Eye (tissue), 1 donor: ENCODE data around the gene MPPED2.

ENCODE experiments used
- DNase-seq: peaks from one replicate; pipeline ENCODE4 v3.0.0-alpha.2; 2015

Gene MPPED2

DNA sequence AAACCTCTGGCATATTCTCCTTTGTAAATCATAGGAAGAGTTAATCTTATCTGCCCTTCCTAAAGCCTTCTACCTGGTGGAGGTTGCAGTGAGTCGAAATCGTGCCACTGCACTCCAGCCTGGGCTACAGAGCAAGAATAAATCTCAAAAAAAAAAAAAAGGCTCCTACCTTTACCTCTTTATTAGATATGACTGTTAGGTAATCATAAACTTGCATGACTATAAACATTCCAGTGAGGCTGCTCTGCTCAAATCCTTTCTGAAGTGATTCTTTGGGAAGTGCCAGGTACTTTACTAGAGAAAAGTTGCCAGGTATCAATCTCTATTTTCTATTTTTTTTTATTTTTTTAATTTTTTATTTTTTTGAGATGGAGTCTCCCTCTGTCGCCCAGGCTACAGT, 59.6 kb downstream of the MPPED2 start:
- DNase-seq = no peak

DNA sequence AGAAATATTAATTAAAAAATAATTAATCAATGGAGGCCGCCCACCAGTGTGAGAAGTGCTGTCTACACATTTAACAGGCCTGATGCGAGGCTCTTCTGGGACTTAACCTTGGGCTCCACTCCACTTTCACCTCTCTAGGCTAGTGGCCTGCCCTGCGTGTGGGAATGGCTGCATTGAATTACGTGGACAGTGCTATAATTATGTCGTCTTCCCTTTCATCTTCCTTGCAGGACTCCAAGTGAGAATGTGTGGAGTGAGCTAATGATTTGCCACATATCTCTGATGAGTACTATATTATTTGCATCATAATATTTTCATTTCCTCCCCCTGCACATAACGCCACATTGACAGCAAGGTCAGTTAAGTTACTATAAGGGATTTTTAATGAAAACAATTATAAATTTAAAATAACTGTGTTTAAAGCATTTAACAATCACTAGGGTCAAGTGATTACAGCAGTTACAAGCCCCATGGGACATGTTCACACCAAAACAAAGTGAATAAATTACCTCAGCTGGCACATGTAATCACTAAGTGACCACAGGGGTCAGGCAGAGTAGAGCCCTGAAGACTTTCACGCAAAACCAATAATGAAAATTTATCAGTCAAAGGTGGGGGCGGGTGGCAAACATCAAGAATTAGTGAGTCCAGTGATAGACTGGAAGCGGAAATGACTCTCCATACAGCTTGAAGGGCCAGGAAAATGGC, 63.5 kb downstream of the MPPED2 start:
- DNase-seq = no peak

DNA sequence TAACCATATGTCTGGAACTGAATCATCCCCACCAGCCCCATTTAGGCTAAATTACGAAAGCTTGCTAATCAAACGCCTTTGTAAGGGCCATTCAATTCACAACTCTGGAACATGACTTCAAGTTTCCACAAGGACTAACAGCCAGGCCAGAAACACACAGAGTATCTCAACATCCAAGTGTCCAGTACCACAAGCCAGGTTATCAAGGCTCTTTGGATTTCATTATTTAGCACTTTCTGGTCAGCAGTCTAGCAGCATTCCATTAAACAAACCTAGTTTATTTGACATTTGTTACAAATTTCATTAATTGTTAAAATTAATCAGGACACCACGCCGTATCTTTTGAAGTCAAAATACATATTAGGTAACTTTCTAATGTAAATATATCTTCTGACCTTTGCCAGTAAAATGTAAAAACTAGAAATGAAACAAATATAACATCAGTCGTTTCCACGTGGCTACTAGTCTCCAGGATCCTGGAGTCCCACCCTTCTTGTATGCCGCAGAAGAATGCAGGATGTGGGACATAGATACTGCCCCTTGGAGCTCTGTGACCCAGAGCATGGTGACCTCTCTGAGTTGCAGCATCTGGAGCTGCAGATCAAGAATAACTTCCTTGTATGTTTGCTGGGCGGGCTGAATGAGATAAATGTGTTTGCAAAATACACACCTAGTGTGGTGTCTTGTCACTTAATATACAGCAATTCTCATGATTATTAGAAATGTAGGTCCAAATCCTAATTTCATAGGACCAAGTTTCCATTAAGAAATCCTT, 64.7 kb downstream of the MPPED2 start:
- no peak for DNase-seq

DNA sequence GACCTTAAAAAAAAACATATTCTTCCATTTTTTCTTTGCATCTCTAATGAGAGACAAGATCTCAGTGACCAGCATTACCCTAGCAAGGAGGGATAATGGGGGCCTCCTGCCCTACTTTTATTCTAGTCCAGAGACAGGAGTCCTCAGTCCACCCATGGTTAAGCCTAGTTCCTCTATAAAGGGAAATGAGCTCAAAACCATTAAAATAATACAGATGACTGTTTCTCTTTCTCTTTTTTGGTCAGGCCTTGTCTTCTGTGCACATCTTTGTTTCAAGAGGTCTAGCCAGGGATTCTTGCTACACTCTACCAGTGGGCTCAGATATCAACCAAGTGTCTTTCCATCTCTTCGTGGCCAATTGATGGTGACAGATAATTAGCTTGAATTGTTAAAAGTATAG, 73.1 kb downstream of the MPPED2 start:
- DNase-seq = no peak

DNA sequence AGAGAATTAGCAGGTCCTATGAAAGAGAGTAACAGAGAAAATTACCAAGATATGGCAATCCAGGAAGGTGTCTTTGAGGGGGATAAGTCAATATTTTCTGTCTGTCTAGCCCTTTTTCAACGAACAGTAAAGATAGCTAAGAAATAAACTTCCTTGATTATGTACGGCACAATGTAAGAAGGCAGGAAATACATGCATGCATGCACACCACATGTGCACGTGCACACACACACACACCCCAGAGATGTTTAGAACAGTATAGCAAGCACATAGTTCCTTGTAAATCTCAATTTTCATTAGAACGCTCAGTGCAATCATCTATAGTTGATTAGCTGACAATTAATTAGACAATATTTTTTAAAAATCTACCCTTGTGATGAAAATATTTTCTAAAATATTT, 74.7 kb downstream of the MPPED2 start:
- no peak for DNase-seq

DNA sequence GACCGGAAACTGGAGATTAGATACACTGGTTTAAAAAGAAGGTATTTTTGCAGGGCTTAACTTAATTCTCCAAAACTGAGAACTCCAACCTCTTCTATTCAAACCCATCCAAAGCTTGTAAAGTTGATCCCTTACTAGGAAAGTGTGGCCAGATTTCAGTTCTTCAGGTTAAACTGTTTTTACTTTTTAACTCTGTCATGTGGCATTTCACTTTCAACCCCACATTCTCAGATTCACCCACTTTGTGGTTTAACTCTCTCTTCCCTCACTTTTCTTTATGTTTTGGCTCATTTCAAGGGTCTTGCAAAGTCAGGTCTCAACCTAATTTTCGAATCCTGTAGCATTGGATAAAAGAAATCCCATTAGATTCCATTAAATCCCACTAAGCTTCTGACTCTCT, 75.4 kb downstream of the MPPED2 start:
- DNase-seq = no peak

DNA sequence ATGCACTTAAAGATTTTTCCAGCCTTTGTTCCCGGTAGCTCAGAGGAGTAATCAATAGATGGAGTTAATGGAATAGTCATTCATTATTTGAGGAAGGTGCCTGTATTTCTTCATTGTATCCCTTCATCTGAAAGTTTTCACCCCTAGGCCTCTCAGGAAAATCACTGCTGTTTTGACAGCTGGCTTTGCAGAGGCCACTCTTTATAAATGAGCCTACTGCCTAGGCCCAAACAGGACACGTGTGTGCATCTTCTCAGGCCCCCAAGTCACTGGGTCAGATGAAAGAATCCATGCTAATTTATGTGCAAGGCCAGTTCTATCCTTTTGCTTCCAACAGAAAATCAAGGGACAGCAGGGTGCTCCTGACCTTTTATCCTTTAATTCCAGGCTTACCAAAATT, 76.8 kb downstream of the MPPED2 start:
- peak; percentile 50 for DNase-seq

DNA sequence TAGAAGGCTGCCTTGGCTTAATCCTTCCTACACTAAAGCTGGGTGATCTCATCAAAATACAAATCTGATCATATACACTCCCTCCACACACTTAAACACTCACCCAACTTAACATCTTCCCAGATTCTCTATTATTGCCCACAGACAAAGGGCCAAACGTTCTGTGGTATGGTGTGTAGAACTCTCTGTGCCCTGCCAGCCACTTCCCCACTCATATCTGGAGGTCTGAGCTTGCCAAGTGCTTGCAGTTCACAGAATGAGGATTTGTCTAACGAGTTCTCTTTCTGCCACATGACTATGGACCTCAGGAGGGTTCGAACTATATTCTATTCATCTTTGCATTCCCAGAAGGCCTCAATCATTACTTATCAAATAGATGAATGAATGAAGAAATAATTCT, 77.6 kb downstream of the MPPED2 start:
- DNase-seq = no peak

DNA sequence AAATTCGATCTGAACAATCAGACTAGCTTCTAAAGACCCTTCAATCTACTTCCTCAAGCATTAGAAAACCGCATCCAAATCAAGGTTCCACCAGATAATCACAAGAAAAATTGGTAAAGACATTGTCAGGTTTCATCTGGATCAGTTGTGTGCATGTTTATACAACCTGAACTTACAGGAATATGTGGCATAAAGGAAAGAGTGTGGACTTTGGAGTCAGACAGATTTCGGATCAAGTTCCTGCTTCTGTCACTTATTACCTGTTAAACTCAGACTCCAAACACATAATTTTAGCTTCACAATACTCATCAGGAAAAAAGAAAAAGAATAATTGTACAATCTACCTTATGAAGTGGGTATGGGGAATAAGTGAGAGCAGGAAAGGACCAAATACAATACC, 80.5 kb downstream of the MPPED2 start:
- DNase-seq = no peak

DNA sequence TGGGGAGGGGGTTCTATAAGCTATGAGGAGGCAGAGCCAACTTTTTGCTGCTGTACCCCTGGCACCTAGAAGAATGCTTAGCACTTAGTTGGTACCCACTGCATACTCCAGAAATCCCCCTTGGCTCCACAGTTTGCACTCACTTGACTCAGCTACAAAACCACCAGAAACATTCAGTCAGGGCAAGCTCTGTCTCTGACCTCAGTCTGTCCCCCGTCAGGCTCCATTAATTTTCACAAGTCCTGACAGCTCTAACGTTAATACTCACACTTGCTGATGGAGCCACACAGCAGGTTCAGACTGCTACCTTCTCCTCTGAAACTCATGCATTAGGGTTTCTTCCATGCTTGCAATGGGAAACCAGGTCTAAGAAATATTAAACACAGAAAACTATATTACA, 81.7 kb downstream of the MPPED2 start:
- peak; percentile 53 for DNase-seq

DNA sequence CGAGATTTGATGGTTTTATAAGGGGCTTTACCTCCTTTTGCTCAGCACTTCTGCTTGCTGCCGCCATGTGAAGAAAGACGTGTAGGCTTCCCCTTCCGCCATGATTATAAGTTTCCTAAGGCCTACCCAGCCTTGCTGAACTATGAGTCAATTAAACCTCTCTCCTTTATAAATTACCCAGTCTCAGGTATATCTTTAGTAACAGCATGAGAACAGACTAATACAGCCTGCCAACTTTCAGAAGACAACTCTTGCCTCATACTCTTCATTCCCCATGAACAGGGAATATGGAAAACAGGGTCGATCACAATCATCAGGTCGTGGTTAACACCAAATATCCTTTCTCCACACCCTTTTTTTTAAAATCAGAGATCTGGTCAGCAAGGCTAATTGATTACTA, 83.0 kb downstream of the MPPED2 start:
- no peak for DNase-seq

DNA sequence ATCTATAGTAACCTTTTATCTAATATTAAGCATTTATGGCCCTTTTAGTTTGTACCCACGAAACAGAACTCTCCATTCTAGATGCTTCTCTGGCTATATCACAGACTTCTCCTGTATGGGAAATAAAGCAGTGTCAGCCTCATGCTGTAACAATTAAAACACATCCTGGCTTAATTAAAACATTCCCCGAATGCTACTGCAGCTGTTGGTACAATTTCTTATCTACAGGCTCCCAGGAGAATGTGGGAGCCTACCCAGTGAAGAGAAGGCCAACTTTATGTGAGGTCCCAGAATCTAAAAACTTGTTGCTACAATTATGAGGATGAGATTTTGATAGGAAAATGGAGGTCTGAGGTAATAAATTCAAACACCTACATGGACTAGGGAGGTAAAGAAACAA, 83.8 kb downstream of the MPPED2 start:
- no peak for DNase-seq

DNA sequence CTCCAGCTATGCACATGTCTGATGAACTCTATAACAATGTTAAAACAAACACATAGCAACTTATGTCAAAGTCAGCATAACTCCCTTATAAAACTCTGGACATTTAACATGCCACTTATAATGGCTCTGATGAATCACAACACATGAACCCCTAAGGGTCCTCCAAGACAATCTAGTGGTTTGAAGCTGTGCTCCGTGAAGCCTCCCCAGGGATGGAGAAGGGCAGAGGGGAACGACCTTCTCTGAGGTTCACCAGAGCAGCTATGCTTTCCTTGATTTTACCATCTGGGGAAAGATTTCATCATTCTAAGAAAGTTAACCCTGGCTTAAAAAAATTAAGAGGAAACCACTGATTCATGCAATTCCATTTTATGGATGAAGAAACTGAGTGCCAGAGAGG, 84.4 kb downstream of the MPPED2 start:
- no peak for DNase-seq

DNA sequence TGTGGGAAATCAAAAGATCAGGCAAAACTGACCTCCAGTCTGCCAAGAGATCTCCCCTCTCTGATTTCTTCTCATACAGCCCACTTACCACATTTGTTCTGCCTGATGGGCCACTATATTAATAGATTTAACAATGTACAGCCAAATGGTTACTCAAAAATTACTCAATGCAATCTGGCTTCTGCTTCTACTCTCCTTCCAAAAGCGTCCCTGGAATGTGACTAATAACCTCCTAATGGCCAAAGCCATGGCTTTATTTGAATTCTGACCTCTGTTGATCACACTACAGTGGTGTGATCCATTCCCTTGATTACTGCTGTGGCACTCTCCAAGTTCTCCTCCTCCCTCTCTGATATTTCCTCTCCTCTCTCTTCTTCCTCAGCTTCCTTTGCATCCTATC, 86.2 kb downstream of the MPPED2 start:
- no peak for DNase-seq

DNA sequence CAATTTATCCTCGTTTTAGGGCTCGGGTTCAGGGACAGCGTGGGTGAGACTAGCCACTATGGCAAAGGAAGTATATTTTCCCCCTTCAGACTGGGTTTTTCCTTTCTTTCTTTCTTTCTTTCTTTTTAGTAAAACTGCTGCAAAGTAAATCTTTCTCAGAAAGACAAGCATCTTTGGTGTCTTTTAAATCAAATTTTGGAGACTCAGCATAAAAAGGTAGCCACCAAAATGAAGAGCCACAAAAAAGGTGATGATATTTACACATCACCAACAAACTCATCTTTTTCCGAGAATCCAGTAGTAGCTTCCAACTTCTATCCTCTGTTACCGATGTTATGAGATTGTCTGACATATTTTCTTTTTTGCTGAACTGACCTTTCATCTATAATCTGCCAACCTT, 88.6 kb downstream of the MPPED2 start:
- DNase-seq = no peak

DNA sequence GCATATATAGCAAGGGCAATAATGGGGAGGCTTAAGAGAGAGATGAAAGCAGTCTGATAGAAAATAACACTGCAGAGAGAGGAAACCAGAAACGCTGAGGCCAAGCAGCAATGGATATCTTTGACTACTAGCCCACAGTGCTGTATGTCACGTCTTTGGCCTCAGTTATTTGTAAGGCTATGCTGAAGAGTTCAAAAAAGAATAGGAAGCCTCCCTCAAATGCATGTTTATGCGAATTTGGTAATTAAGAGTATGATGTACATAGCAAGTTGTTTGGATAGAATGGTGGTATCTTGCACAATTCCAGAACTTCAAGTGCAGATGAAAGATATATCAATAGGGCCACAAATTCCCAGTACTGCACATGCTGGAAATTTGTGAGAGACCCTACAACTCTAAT, 89.2 kb downstream of the MPPED2 start:
- no peak for DNase-seq

DNA sequence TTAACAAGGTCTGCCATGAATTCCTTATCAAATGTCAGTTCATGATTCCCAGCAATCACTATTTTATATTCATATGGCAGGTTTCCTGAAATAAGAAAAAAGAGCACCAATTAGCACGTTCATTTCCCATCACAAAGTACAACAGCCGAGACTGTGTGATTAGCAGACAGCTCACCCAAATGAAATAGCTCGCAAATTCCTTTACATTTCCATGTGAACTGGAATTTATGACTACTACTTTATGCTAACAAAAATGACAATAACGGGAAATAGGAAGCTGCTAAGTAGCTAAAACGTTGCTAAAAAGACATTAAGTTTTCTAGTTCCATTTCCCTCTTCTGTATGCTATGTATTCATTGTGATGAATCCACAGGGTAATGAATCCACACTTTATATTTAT, 90.7 kb downstream of the MPPED2 start:
- DNase-seq = no peak

DNA sequence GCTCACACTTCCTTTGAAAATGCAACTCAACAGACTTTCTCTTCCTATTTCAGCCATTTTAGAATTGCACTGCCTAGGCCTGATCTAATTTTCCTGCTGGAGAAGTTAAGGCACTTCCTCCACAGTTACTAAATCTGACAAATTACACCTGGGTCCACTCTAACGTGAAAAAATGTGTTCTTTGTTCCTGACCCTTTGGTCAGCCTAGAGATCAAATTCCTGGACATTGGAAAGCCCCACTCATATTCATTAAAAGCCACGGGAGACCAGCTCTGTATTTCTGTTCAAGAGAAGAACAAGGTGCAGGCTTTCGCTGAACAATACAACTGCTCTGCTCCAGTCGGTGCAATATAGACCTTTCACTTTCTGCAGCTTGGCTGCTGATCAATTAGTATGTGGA, 96.6 kb downstream of the MPPED2 start:
- no peak for DNase-seq

DNA sequence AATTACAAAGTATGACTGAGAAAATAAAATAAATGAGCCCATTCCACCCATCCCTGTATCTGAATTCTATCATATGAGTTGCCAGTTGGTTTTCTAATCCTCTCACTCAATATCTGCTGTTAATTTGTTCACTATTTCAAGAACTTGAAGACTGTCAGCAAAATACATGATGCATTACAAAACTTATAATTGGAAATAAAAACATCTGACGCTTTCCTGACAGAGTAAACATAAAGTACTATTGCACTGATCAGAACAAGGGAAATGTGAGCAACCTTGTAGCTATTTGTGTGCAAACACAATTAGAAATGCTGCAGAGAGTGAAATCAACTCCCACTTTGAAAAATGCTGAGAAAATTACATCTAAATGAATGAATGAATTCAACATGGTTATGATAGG, 97.1 kb downstream of the MPPED2 start:
- no peak for DNase-seq

DNA sequence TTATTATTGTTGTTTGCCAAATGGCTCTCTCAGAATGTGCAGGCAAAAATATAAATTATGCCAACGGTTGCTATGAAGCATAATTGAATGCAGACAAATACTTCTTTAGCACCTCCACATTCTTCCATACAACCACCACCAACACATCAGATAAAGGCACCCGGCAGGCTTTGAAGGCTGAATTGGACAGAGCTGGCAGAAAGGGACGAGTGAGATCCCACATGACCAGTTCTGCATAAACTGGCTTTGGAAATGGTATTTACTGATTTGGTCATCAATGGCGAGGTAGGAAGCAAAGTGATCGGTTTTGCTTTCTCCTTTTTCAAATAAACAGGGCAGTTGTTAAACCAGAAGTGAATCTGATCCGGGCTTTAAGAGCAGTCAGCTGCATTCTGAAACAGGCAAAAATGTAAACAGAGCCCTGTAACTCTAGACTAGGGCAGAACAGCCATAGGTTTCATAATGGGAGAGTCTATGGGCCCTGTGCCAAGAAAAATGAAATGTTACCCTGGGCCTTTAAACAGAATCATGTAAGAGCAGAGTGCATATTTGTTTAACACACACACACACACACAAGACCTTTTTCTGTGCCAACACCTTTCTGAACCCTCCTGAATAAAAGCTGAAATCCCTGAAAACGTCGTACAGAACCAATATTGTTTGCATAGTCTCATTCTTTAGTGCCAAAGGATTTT, 97.7 kb downstream of the MPPED2 start:
- peak; percentile 84 for DNase-seq

DNA sequence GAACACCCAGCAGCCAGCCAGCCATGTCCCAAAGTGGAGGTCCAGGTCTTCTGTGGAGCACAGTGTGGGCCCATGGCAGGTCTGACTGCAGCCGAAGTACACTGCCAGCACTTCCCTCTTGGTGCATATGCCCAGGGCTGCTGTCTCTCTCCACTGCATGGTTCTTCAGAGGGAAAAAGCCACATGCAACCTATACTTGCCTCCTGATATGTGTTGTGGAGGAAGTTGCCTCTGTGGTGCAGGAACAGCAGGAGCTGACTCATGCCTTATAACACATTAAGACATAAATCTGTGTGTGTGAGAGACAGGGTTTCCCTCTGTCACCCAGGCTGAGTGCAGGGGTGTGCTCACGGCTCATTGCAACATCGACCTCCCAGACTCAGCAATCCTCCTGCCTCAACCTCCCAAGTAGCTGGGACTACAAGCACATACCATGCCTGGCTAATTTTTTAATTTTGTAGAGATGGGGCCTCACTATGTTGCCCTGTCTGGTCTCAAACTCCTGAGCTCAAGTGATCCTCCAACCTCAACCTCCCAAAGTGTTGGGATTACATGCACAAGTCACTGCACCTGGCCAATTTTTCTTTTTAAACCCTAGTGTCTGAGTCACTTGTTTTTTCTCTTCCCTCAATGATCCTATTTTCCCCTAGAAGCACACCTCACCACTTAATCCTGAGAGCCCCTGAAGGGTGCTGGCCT, 98.8 kb downstream of the MPPED2 start:
- DNase-seq = no peak

DNA sequence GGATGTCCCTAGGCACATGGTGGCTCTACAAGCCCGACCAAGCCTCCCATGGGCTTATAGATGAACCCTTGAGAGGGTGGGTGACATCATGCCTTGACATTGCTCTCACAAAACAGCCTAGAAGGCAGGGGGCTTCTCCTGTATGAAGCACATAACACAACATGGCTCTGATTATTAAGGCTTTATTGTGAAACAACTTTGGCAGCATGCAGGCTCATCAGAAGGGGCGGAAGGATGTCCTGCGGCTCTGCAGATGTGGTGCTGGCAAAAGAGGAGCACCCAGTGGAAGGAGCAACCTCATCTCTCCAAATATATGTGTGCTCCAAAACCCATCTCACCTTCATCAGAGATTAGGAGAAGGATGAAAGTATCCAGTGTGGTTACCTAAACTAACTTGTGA, 100.4 kb downstream of the MPPED2 start:
- no peak for DNase-seq

DNA sequence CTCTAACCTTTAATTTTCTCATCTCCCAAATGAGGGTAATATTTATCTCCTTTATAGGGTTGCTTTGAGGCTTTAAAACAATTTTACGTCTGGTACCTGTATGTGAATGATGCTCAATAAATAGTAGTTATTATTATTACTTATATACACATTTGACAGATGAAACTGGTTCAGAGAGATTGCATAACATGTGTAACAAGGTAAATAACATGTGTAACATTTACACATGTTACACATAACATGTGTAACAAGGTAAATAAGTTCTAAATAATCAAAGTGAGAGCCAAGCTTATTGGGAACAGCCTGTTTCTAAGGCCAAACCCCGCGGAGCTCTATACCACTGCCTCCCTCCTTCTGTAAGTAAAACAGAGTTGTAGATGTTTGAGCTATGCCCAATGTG, 100.9 kb downstream of the MPPED2 start:
- DNase-seq = no peak

DNA sequence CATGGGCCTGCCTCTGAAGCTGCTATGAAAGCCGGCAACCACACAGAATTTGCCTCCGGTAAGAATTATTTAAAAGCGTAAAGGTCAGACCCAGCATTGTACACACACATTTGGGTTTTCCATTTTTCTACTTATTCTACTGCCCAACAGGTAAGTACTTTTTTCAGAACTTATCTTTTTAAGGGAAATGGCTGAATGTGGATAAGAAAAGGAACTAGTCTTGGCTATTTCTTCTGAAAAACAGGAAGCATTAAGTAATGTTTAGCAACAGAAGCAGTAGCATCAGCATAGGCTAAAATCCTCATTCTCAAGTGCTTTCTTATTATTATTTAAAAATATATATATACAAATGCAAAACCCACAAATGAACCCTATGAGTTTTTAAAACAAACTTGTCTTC, 103.1 kb downstream of the MPPED2 start:
- DNase-seq = no peak
